ENCODE results near the gene RBM28. TPM values are rescaled to one million over a fixed set of nuclear protein-coding genes. Genes with fewer than 3 reads are reported as not detected.

Gene RBM28
- total RNA-seq, 1 donor = 6.5 TPM

GRCh38 chr7:128376077-128376476 lies 32.4 kb upstream of the RBM28 start:
- no peak for DNase-seq (ENCODE audit: low read depth in 2 of 3, low spot score in 2 of 3)

- DNase-seq (ENCODE audit: low read depth in 2 of 3, low spot score in 2 of 3) = no peak
Measured at GRCh38 chr7:128374041-128374440, 30.3 kb upstream of the RBM28 start.

GRCh38 chr7:128373606-128374005 lies 29.9 kb upstream of the RBM28 start:
- no peak for DNase-seq (ENCODE audit: low read depth in 2 of 3, low spot score in 2 of 3)

GRCh38 chr7:128370491-128370890 lies 26.8 kb upstream of the RBM28 start:
- DNase-seq (ENCODE audit: low read depth in 2 of 3, low spot score in 2 of 3) = no peak

GRCh38 chr7:128366986-128367385 lies 23.3 kb upstream of the RBM28 start:
- DNase-seq (ENCODE audit: low read depth in 2 of 3, low spot score in 2 of 3) = no peak

GRCh38 chr7:128366300-128366699 lies 22.6 kb upstream of the RBM28 start:
- DNase-seq (ENCODE audit: low read depth in 2 of 3, low spot score in 2 of 3) = no peak

GRCh38 chr7:128365432-128365831 lies 21.7 kb upstream of the RBM28 start:
- no peak for DNase-seq (ENCODE audit: low read depth in 2 of 3, low spot score in 2 of 3)

- no peak for DNase-seq (ENCODE audit: low read depth in 2 of 3, low spot score in 2 of 3)
Measured at GRCh38 chr7:128364166-128364870, 20.6 kb upstream of the RBM28 start.

GRCh38 chr7:128363261-128363721 lies 19.6 kb upstream of the RBM28 start:
- no peak for DNase-seq (ENCODE audit: low read depth in 2 of 3, low spot score in 2 of 3)

- DNase-seq (ENCODE audit: low read depth in 2 of 3, low spot score in 2 of 3) = no peak
Measured at GRCh38 chr7:128362670-128363069, 19.0 kb upstream of the RBM28 start.

- DNase-seq (ENCODE audit: low read depth in 2 of 3, low spot score in 2 of 3) = peak in 2 of 3 donors; percentile 29 to 36
Measured at GRCh38 chr7:128361411-128362379, 18.0 kb upstream of the RBM28 start, which contains the start of gene PRRT4. Gene PRRT4 (minus strand): TSS chr7:128361690.

- DNase-seq (ENCODE audit: low read depth in 2 of 3, low spot score in 2 of 3) = no peak
Measured at GRCh38 chr7:128360359-128360678, 16.6 kb upstream of the RBM28 start.

- no peak for DNase-seq (ENCODE audit: low read depth in 2 of 3, low spot score in 2 of 3)
Measured at GRCh38 chr7:128359939-128360338, 16.2 kb upstream of the RBM28 start.

- no peak for DNase-seq (ENCODE audit: low read depth in 2 of 3, low spot score in 2 of 3)
Measured at GRCh38 chr7:128359336-128359735, 15.6 kb upstream of the RBM28 start.

GRCh38 chr7:128358233-128358632 lies 14.5 kb upstream of the RBM28 start:
- no peak for DNase-seq (ENCODE audit: low read depth in 2 of 3, low spot score in 2 of 3)

GRCh38 chr7:128357217-128357613 lies 13.5 kb upstream of the RBM28 start:
- DNase-seq (ENCODE audit: low read depth in 2 of 3, low spot score in 2 of 3) = no peak

GRCh38 chr7:128356546-128357216 lies 13.0 kb upstream of the RBM28 start:
- DNase-seq (ENCODE audit: low read depth in 2 of 3, low spot score in 2 of 3) = no peak

GRCh38 chr7:128353610-128354009 lies 9.9 kb upstream of the RBM28 start:
- no peak for DNase-seq (ENCODE audit: low read depth in 2 of 3, low spot score in 2 of 3)

GRCh38 chr7:128353189-128353588 lies 9.5 kb upstream of the RBM28 start:
- DNase-seq (ENCODE audit: low read depth in 2 of 3, low spot score in 2 of 3) = no peak

- no peak for DNase-seq (ENCODE audit: low read depth in 2 of 3, low spot score in 2 of 3)
Measured at GRCh38 chr7:128352636-128353035, 8.9 kb upstream of the RBM28 start.

GRCh38 chr7:128352153-128352537 lies 8.4 kb upstream of the RBM28 start:
- DNase-seq (ENCODE audit: low read depth in 2 of 3, low spot score in 2 of 3) = peak in 2 of 3 donors; percentile 61 to 66
